Cardiac fibroblast (primary cell): Measurements from ENCODE around the gene LRP1-AS.

Source experiments
- DNase-seq, 2 donors: peaks; one replicate each; pipeline versions ENCODE4 v3.0.0 to v3.0.0-alpha.2; 2010; ENCODE audit warnings: low read depth in 2 of 2
- H3K4me3 ChIP-seq, 2 donors: replicated peaks in 1 of 2; 1 replicate in 1 of 2; 2 replicates in 1 of 2; pipeline ENCODE4 v1.5.1; 2011; ENCODE audit warnings: low read depth in 2 of 2, low read length in 2 of 2, mild to moderate bottlenecking in 2 of 2, moderate library complexity in 1 of 2
- TF ChIP-seq, protein P1 (sequence below): IDR thresholded peaks from one replicate; pipeline ENCODE4 v1.5.1; 2011; ENCODE audit warnings: low read depth, mild to moderate bottlenecking, low read length, inconsistent platforms

The LRP1-AS gene

DNA sequence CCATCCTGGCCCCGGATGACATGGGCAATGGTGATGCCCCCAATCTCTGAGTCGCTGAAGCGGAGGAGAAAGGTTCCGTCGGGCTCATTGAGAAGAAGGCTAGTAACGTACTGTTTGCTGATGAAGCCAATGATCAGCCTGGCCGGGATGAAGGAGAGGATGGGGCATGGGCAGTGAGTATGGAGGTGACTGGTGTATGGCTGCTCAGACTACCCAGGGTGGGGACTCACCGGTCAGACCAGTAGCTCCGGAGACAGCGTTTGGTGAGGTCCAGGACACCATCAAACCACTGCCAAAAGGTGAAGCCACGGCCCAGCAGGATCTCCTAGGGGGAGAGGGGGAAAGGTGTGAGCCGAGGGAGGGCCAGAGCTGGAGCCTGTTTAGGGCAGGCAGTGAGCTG lies 47.7 kb downstream of the LRP1-AS start:
- no peak for DNase-seq
- TF ChIP-seq, protein P1, sequence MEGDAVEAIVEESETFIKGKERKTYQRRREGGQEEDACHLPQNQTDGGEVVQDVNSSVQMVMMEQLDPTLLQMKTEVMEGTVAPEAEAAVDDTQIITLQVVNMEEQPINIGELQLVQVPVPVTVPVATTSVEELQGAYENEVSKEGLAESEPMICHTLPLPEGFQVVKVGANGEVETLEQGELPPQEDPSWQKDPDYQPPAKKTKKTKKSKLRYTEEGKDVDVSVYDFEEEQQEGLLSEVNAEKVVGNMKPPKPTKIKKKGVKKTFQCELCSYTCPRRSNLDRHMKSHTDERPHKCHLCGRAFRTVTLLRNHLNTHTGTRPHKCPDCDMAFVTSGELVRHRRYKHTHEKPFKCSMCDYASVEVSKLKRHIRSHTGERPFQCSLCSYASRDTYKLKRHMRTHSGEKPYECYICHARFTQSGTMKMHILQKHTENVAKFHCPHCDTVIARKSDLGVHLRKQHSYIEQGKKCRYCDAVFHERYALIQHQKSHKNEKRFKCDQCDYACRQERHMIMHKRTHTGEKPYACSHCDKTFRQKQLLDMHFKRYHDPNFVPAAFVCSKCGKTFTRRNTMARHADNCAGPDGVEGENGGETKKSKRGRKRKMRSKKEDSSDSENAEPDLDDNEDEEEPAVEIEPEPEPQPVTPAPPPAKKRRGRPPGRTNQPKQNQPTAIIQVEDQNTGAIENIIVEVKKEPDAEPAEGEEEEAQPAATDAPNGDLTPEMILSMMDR, result no peak
- H3K4me3 ChIP-seq, result no peak overlapping the region

GRCh38 chr12:57099047-57099714 lies 48.2 kb downstream of the LRP1-AS start:
- no peak for DNase-seq
- TF ChIP-seq, protein P1, result no peak

DNA sequence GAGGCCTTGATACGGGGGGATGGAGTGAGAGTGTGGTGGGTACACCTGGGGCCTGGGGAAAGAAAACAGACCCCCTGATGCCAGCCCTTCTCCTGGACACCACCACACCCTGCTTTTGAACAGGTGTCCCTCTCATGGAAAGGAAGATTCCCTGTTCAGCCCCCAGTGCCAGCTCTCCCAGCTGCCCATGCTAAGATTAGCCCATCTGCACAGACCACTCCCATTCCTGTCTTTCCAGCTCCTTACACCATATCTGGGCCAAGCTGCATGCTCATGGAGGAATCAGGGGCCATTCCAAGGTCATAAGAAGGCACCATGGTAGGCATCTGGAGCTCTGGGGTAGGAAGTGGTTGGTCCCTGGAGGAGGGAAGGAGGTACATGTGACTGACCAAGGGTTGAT lies 48.9 kb downstream of the LRP1-AS start:
- no peak for DNase-seq
- TF ChIP-seq, protein P1, result no peak
- H3K4me3 ChIP-seq, result no peak overlapping the region

More at GRCh38 chr12:57099047-57099714, 48.2 kb downstream of the LRP1-AS start:
- H3K4me3 ChIP-seq, result no peak overlapping the region

GRCh38 chr12:57097554-57097835 lies 49.9 kb downstream of the LRP1-AS start:
- TF ChIP-seq, protein P1, result no peak
- DNase-seq, result no peak
- H3K4me3 ChIP-seq, result no peak overlapping the region

GRCh38 chr12:57096748-57097553 lies 50.5 kb downstream of the LRP1-AS start:
- H3K4me3 ChIP-seq, result no peak overlapping the region
- TF ChIP-seq, protein P1, result no peak

GRCh38 chr12:57096099-57096572 lies 51.3 kb downstream of the LRP1-AS start:
- TF ChIP-seq, protein P1, result no peak
- DNase-seq, result peak in 1 of 2 donors; percentile 41

More at GRCh38 chr12:57096748-57097553, 50.5 kb downstream of the LRP1-AS start:
- DNase-seq, result no peak

More at GRCh38 chr12:57096099-57096572, 51.3 kb downstream of the LRP1-AS start:
- no peak overlapping the region for H3K4me3 ChIP-seq
